Stomach (tissue), 9 donors: Measurements from ENCODE around the gene ACAP3. TPM values are rescaled to one million over a fixed set of nuclear protein-coding genes. Genes with fewer than 3 reads are reported as not detected.

Source experiments
- DNase-seq, 2 donors: peaks; one replicate each; pipeline versions ENCODE4 v3.0.0 to v3.0.0-alpha.2; 2013 to 2019
- H3K27ac ChIP-seq, 5 donors: fragments of 200-600 bp in 4 of 5; sonication (generic) in 4 of 5; one replicate each; pipeline ENCODE4 v1.5.1; 2013 to 2019; ENCODE audit warnings: mild to moderate bottlenecking in 1 of 5, moderate library complexity in 1 of 5
- H3K27me3 ChIP-seq, 3 donors: fragments of 200-600 bp; sonication (generic); one replicate each; pipeline ENCODE4 v1.5.1; 2017 to 2019; ENCODE audit warnings: mixed run types in 1 of 3
- H3K36me3 ChIP-seq, 4 donors: fragments of 200-600 bp; sonication (generic); 1 replicate in 3 of 4; 2 replicates in 1 of 4; pipeline ENCODE4 v1.5.1; 2016 to 2019
- H3K4me1 ChIP-seq, 4 donors: fragments of 200-600 bp; sonication (generic); one replicate each; pipeline ENCODE4 v1.5.1; 2016 to 2019
- H3K4me3 ChIP-seq, 4 donors: fragments of 200-600 bp; sonication (generic) in 3 of 4; one replicate each; pipeline ENCODE4 v1.5.1; 2016 to 2019; ENCODE audit warnings: mild to moderate bottlenecking in 1 of 4
- H3K9me3 ChIP-seq, 4 donors: fragments of 200-600 bp; sonication (generic); one replicate each; pipeline ENCODE4 v1.5.1; 2016 to 2019
- EP300 ChIP-seq: sonication (generic); formaldehyde crosslinking; IDR thresholded peaks from one replicate; pipeline ENCODE4 v1.6.1; 2017; ENCODE audit warnings: antibody characterized with exemption
- POLR2A ChIP-seq, 4 donors: fragments of 450-650 bp; IDR thresholded peaks; one replicate each; pipeline ENCODE4 v1.6.1; 2016; ENCODE audit warnings: antibody characterized with exemption in 4 of 4, control low read depth in 2 of 4, mild to moderate bottlenecking in 1 of 4, moderate library complexity in 1 of 4
- POLR2AphosphoS5 ChIP-seq, 3 donors: sonication (generic); formaldehyde crosslinking; IDR thresholded peaks; one replicate each; pipeline ENCODE4 v1.6.1; 2016; ENCODE audit warnings: antibody characterized with exemption in 3 of 3
- WGBS, 5 donors: extraction: QIAGEN DNeasy Blood & Tissue Kit in 3 of 5; methylation state at CpG; one replicate each; pipeline versions ENCODE4 v1.1.5 to v1.1.7; 2013 to 2018; 5-methylcytosine and 5-hydroxymethylcytosine counted together
- intact Hi-C: fragments of 100-400 bp; cut with DNase I; formaldehyde crosslinking; loops from one replicate; pipeline ENCODE4 v1.15.1; 2023; ENCODE audit warnings: low total_unique reads
- polyA plus RNA-seq, 3 donors: library from polyadenylated mRNA; stranded (reverse); fragments of 200-250 nt; gene quantifications; one replicate each; pipeline ENCODE4 v1.2.3, GENCODE V29; 2013
- total RNA-seq, 5 donors: library from RNA; depleted of rRNA; stranded (reverse); fragments of >200 nt; gene quantifications; one replicate each; pipeline versions ENCODE4 v1.1.0 to v1.2.3, GENCODE V29; 2014 to 2016
- TF ChIP-seq, protein P1 (sequence below), 7 experiments: fragments of 450-650 bp in 4 of 7; fragments of 200-600 bp in 3 of 7; sonication (generic) in 3 of 7; IDR thresholded peaks; one replicate each; pipeline ENCODE4 v1.5.1; 2016 to 2019; ENCODE audit warnings: antibody characterized with exemption in 7 of 7, control low read depth in 2 of 7, mild to moderate bottlenecking in 1 of 7
- donor health status: healthy with polysubstance abuse.
- donor health status: Bipolar disorder and iron deficiency.
- donor health status: healthy.

Gene ACAP3
- total and polyA plus RNA-seq, 8 donors, result 17.9 to 374 (median 51.2) TPM

- Histone ChIP-seq H3K27me3 (no peaks in the 10 kb centered on the region), H3K9me3 (no peaks in the 10 kb centered on the region), H3K36me3 (peaks cover 58 to 98% (median 96%) of the 10 kb centered on the region in 4 donors), H3K4me1 (peaks cover 0 to 24% (median 8%) of the 10 kb centered on the region in 4 donors), H3K4me3 (no peak overlapping the region), H3K27ac (no peak overlapping the region)
- DNase-seq, result no peak
- intact Hi-C loops, result no loop called here
- TF ChIP-seq, protein P1, sequence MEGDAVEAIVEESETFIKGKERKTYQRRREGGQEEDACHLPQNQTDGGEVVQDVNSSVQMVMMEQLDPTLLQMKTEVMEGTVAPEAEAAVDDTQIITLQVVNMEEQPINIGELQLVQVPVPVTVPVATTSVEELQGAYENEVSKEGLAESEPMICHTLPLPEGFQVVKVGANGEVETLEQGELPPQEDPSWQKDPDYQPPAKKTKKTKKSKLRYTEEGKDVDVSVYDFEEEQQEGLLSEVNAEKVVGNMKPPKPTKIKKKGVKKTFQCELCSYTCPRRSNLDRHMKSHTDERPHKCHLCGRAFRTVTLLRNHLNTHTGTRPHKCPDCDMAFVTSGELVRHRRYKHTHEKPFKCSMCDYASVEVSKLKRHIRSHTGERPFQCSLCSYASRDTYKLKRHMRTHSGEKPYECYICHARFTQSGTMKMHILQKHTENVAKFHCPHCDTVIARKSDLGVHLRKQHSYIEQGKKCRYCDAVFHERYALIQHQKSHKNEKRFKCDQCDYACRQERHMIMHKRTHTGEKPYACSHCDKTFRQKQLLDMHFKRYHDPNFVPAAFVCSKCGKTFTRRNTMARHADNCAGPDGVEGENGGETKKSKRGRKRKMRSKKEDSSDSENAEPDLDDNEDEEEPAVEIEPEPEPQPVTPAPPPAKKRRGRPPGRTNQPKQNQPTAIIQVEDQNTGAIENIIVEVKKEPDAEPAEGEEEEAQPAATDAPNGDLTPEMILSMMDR (IDR thresholded peaks at IDR 0.05), result no peak
- TF ChIP-seq POLR2AphosphoS5 (IDR thresholded peaks at IDR 0.05) (no peak), EP300 (no peak), POLR2A (IDR thresholded peaks at IDR 0.05) (no peak)
- WGBS, 5 donors, result 92 to 95% (median 93%) methylated on average over 8 of the region's 8 CpGs
Observed at GRCh38 chr1:1262758-1263157, 45.0 kb downstream of the ACAP3 start.

GRCh38 chr1:1262071-1262470 is 45.7 kb downstream of the ACAP3 start:
- Histone ChIP-seq H3K27me3 (no peaks in the 10 kb centered on the region), H3K36me3 (peaks cover 55 to 98% (median 92%) of the 10 kb centered on the region in 4 donors), H3K27ac (no peak overlapping the region), H3K4me1 (peaks cover 0 to 24% (median 8%) of the 10 kb centered on the region in 4 donors), H3K4me3 (no peak overlapping the region), H3K9me3 (no peaks in the 10 kb centered on the region)
- DNase-seq, result no peak
- TF ChIP-seq POLR2AphosphoS5 (IDR thresholded peaks at IDR 0.05) (no peak), POLR2A (IDR thresholded peaks at IDR 0.05) (no peak), EP300 (no peak)
- TF ChIP-seq, protein P1 (IDR thresholded peaks at IDR 0.05), result no peak
- WGBS, 5 donors, result 92 to 96% (median 95%) methylated on average over 17 of the region's 17 CpGs
- intact Hi-C loops, result no loop called here

DNA sequence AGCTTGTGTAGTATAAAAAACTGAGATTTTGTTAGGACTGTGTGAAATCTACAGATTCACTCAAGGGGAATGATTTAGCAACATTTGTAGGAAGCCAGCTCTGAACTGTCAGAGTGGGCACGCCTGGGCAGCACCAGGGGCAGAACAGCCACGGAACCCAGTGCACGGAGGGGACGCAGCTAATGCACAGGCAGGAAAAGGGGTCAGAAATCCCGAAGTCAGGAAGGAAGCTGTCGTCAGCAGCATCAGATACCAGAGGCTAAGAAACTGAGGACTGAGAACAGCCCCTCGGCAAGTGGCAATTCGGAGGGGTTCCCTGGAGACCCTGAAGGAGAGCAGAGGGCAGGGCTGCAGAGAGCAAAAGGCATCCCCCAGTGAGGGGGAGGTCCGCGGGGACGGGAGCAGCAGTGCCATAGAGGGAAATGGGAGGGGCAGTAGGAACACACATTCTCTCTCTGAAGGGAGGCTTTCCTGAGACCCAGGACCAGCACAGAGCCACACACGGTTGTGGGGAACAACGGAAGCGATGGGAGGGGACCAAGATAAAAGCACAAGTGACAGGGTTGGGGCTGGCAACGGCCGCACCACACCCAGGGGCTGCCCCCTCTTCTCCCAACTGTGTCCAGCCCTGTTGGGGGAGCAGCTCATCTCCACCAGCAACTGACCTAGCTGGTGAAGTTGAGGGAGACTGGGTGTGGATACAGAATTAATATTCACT is 46.7 kb downstream of the ACAP3 start:
- H3K36me3 ChIP-seq, result peaks cover 53 to 98% (median 92%) of the 10 kb centered on the region in 4 donors
- peaks cover 0 to 24% (median 8%) of the 10 kb centered on the region in 4 donors for H3K4me1 ChIP-seq
- DNase-seq, result no peak
- intact Hi-C loops, result no loop called here
- WGBS, 5 donors, result 70 to 80% (median 76%) methylated on average over 16 of the region's 16 CpGs
- H3K27ac ChIP-seq, result no peak overlapping the region
- H3K9me3 ChIP-seq, result no peaks in the 10 kb centered on the region
- no peak overlapping the region for H3K4me3 ChIP-seq
- TF ChIP-seq EP300, result no peak
- no peaks in the 10 kb centered on the region for H3K27me3 ChIP-seq

GRCh38 chr1:1259951-1260600 is 47.7 kb downstream of the ACAP3 start:
- TF ChIP-seq POLR2A (IDR thresholded peaks at IDR 0.05) (no peak), POLR2AphosphoS5 (IDR thresholded peaks at IDR 0.05) (no peak), EP300 (no peak)
- TF ChIP-seq, protein P1 (IDR thresholded peaks at IDR 0.05), result no peak
- no peak overlapping the region for H3K4me3 ChIP-seq
- intact Hi-C loops, result no loop called here
- no peaks in the 10 kb centered on the region for H3K9me3 ChIP-seq
- H3K27ac ChIP-seq, result no peak overlapping the region
- peaks cover 56 to 98% (median 93%) of the 10 kb centered on the region in 4 donors for H3K36me3 ChIP-seq
- WGBS, 5 donors, result 76 to 89% (median 81%) methylated on average over 18 to 26 of the region's 26 CpGs
- no peak for DNase-seq
- H3K27me3 ChIP-seq, result no peaks in the 10 kb centered on the region
- peaks cover 0 to 22% (median 7%) of the 10 kb centered on the region in 4 donors for H3K4me1 ChIP-seq

DNA sequence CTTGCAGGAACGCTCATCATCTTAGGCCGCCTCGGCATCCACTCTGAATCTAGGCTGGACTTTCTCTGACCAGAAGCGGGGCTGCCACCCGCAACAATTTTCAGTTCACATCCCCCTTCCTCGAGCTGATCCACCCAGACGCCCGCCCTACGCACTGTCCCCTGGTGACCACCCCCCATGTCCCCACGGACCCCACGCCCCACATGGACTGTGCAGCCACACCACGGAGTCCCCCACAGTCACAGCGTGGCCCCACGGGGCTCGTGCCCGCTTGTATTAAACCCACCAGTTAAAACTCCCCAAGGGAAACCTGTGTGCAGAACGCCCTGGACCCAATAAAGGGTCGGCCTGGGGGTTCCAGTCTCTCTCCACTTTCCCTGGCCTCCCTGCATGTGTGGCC is 48.2 kb downstream of the ACAP3 start:
- no peak overlapping the region for H3K4me3 ChIP-seq
- H3K4me1 ChIP-seq, result peaks cover 0 to 16% (median 5%) of the 10 kb centered on the region in 4 donors
- WGBS, 5 donors, result 91 to 97% (median 94%) methylated on average over 18 of the region's 18 CpGs
- peaks cover 57 to 98% (median 93%) of the 10 kb centered on the region in 4 donors for H3K36me3 ChIP-seq
- DNase-seq, result no peak
- TF ChIP-seq POLR2AphosphoS5 (IDR thresholded peaks at IDR 0.05), result no peak
- TF ChIP-seq, protein P1 (IDR thresholded peaks at IDR 0.05), result no peak
- TF ChIP-seq POLR2A (IDR thresholded peaks at IDR 0.05), result no peak
- TF ChIP-seq EP300, result no peak
- intact Hi-C loops, result no loop called here
- H3K9me3 ChIP-seq, result no peaks in the 10 kb centered on the region
- H3K27me3 ChIP-seq, result no peaks in the 10 kb centered on the region
- no peak overlapping the region for H3K27ac ChIP-seq
